Amniotic stem cell (primary cell): ENCODE data around the gene NGFR.

Source experiments
- DNase-seq: peaks from one replicate; lab custom pipeline; 2025; lab: John Stamatoyannopoulos, UW

Gene NGFR

DNA sequence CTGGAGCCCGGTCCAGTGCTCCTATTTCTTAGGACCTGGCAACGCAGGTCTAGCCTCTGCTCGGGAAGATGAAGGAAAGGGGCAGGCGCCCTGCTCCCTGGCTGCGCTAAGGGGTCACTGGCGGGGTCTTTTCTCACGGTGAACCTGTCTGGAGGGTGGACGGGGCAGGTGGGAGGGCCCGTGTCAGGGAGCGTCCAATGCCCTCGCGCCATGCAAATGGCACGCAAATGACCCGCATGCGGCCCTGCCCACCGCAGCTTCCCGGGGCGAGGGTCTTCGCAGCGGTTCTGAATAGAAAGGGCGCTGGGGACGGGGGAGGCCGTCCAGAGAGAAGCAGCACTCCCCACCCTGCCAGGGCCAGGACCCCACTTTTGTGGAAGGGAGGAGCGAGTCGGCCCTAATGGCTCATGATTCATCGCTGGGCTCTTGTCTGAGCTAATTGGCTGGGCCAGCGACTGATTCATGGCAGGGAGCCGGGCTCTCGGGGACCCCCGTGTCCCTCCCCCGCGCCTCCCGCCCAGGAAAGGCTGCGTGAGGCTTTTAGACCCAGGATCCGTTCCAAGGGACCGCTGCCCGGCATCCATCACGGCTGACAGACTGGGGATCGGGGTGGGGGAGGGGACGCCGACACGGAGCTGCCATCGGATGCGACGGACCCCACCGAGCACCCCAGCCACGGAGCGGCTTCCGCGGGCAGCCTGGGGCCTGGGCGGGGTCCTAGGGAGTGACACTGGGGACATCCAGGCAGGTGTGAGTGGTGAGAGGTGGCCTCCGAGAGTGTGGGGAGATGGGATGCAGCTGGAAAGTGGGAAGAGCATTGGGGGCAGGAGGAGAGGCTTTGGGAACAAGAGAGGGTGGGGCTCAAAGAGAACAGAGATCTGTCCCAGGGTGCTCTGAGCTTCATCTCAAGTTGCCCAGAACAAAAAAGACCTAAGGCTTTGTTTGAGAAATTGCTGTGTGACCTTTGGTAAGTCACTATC lies 25.0 kb upstream of the NGFR start:
- no peak for DNase-seq

DNA sequence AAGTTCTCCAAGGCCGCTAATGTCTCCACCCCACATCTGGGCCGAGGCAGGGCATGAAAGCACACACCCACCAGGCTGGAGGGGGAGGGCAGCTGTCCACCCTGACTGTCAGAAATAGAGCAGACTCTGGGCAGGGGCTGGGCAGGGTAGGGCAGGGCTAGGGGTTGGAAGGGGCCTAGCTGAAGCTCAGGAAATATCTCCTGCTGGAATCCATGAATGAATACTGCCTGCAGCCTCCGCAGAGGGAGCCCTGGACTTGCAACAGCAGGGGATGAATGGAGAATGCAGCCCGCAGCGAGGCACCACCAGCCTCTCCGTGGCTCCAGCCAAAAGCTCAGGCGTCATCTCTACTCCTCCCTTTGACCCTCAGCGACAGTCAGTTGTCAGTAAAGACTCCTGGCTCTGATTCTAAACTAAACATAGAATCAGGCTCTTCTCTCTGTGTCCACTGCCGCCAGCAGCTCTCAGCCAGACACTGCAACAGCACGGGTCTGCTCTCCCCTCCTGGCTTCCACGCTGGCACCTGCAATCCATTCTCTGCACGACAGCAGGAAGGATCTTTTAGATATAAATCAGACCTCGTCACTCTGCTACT lies 23.9 kb upstream of the NGFR start:
- no peak for DNase-seq

DNA sequence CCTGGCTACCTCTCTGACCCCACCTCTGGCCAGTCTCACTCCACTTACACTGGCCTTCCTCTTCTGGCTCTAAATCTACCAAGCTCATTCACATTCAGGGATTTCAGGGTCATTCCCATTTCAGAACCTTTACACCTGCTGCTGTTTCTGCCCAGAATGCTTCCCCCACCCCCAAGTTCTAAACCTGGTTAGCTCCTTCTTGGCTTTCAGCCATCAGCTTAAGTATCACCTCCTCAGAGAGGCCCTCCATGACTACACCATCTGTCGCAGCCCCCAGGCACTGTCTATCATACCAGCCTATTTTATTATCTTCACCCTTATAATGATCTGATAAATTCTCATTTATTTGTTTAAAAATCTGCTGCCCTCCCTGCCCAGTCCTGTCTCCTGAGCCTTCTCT lies 23.3 kb upstream of the NGFR start:
- no peak for DNase-seq

DNA sequence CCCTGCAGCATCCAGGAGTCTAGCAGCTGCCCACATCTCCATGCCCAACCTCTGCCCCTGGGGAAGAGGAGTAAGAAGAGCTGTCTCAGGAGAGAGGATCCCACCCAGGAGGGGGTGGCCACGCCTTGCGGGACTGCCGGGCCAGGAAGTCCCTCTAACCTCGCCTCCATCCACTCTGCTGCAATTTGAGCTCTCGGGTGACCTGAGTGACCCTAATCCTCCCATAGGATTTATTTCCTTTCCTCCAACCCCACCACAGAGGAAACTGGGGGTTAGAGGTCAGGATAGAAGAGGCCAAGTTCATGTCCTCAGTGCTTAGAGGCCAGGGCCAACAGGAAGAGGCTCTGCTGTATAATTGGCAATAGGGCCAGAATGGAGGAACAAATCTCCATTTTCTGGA lies 22.6 kb upstream of the NGFR start:
- no peak for DNase-seq

DNA sequence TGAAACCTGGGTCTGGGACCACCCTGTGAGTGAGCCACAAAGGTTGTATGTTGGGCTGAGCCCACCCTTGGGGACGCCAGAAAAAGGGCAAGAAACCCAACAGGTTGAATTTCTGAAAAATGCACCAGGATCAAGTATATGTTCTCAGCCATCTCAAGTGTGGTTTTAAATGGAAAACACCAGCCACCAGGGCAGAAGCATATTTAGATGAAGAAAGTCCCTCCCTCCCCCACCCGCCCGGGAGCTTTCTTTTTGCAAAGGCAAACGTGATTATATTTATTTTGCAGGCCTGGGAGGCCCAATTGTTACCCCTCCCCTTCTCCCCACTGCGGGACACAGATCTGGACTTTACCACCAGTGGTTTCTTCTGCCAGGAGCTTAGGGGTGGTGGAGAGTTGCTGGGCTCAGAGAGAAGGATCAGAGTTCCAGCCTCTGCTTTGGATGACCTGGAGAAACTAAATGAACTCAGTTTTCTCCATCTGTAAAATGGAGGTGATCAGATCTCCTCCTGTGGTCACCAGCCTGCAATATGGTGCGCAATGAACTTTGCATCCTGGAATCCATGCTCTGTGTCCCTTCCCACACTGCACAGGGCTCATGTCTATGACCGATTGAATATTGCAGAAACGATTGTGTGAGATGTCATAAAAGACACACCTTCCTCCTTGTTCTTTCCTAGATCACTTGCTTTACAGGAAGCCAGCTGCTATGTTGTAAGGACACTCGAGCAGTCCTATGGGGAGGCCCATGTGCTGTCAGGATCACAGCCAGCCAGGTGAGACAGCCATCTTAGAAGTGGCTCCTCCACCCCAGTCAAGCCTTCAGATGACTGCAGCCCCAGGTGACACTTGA lies 21.0 kb upstream of the NGFR start:
- no peak for DNase-seq

DNA sequence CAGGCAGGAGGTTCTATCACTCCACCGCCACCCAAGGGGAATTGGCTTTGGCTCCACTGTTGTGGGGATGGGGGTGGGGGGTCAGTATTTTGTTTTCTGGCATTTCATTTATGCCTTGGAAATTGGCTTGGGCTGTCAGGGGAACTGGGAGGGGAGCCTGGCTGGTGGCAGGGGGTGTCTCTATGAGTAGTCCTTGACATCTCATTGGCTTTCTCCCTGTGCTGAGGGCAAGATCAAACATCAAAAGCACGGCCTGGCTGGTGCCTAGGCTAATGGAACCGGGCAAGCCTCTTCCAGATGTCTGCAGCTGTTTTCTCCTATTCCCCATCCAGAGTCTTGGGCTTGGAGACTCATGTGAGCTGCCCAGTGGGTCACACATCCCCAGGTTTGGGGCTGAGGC lies 17.4 kb upstream of the NGFR start:
- DNase-seq: no peak

DNA sequence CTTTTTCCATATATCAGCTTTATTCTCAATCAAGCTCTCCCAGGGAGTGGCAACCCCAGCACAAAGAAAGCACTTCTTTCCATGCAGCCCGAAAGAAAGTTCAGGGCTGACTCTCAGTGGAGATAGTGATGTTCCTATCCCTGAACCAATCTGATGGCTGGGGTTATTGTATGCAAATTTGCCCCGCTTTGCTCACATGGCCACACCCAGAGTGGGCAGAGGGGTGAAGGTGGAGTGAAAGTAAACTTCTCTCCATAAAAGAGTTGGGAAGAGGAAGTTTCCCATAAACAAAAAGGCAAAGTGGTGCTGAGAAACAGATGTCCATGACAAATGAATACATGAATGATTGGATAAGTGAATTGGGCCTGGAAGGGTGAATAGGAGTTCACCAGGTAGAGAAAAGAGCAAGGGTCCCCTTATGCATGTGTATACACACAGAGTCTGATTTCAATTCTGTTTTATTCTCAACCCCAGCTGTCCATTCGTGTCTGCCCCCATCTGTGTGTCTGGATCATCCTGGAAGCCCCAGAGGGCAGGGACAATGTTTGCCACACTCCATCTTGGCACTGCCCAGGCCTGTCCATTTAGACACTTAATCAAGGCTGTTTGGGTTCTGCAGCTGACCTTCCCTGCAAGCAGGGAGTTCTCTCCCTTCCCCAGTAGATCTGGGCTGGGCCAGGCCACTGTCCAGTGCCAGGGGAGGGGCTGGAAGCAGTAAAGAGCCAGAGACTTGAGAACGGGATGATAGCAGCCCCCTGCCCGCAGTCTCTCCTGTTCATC lies 14.1 kb upstream of the NGFR start:
- no peak for DNase-seq

DNA sequence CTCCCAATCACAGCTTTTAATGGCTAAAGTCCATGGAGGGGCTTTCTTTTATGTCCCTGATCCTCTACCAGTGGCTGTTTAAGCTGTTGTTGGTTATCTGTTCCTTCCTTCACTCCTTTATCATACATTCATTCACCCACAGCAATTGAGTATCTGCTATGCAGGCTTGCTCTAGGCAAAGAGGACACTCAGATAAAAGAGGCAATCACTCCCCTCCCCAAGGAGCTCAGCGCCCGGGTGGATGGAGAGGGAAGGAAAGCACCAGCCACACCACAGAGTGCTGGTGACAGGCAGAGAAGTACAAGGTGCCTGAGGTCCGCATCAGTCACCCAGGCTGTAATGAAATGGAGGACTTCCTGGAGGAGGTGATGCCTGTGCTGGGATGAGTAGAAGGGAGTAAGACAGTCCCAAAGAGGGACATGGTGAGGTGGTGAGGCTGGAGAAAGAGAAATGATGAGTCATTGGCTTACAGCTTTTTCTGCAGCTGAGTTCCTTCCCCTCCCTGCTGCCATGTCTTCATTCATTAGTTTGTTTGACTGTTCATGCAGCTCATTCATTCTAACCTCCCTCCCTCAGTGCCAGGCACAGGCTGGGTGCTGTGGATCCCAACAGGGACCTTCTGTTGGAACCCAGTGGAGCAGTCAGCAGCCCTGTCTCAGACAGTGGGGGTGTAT lies 12.8 kb upstream of the NGFR start:
- DNase-seq: no peak

DNA sequence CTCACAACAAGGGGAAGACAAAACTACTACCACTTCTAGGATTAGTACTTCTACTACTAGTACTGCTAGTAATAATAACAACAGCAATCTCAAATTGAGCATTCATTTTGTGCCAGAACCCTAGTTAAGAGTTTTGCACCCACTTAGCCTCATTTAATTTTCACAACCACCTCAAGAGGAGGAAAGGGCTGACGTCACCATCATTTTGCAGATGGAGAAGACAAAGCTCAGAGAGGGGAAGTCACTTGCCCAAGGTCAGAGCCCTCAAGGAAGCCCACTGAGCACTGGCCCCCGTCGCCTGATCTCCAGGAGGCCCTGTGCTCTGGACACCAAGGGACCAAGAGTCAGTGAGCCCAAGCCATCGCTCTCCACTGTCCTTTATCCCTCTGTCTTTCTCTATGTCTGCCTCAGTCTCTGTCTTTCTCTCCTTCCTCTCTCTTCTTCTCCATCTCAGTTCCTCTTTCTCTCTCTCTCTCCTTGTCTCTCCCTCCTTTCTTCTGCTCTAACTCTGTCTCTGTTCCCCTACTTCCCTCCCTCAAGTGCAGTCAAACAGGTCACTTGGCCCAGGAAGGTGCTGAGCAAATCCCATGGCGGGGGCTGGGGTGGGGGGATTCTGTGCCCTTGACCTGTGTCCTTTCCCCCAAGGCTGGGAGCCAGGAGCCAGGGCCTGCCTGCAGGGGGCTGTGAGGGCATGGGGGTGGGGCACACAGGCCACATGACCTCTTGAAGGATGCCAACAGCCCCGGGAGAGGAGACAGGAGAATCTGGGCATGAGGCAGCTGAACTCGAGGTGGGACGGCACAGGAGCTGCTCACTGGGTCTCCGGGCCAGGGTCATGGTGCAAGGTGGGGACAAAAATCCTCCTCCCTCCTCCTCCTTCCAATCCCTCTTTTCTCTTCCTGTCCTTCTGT lies 11.2 kb upstream of the NGFR start:
- DNase-seq: no peak

DNA sequence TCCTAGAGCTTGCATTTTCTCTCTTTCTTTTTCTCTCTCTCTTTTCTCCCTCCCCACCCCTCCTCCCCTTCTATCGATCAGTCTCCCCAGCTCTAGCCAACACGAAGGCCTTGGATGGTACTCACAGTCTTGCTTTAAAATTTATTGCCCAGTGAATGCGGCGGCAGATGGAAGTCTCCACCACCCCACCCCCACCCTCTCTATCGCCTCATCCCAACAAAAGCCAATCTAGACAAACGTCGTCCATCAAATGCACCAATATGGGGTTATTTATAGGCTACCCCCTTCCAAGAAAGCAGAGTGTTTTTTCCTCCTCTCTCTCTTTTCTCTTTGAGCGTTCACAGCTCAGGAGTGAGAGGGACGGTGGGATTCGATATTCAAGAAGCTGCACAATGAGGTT lies 10.5 kb upstream of the NGFR start:
- DNase-seq: no peak

DNA sequence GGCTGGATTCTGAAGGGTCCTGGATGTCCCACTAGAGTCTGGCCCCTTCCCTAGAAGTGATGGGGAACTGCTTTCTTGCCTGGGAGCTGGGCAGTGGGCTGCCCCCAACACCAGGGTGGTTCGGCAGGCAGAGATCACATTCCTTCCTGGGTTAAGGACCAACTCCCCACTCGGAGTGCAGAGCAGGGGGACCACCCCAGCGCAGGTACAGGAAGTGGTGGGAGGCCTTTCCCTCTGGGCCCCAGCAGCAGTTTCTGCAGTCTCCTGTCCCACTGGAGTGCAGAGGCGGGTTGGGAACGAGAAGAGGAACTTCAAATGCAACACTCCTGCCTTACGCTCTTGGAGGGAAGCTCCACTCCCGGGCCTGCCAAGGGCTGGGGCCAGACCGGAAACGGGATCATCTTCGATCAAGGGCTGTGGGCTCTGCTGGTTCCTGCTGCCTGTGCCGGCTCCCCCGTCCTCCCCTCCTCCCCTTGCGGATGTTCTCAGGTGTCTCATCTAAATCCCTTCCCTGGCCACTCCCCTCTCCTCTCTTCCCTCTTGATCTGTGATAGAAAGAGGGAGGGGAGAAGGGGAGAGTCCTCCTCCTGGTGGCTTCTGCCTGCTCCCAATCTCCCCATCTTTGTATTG lies 9.0 kb upstream of the NGFR start:
- no peak for DNase-seq

DNA sequence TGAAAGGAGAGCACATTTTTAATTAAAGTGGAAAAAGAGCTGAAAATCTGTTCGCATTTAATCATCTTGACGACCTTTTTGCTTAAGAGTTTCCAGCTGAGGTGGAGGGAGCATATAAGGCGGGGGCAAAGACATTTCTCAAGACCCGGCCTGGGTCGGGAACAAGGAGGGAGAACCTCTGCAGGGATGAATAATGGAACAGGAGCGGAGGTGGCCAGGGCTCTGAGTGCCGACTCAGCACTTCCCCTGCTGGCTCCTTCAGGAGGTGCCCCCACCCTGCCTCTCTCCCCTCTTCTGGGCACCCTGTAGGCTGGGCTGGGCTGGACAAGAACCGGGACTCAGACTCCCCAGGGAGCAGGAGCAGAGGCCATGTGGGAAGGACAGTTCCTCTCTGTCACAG lies 7.9 kb upstream of the NGFR start:
- DNase-seq: no peak

DNA sequence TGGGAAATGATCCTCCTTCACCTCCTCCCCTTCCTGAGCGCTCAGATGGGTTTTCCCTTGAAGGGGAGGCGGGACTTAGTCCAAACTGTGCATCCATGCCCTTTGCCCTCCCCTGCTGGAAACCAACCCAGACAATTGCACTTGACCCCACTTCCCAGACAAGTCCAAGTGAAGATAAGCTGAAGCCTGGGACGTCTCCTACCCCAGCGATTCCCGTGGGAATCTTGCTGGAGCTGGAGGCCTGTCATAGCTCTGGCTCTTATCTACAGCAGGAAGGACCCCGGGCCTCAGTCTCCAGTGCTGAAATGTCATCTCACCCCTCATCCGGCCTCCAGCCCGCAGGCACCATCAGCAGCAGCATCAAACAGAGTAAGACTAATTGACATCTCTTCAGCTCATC lies 6.5 kb upstream of the NGFR start:
- no peak for DNase-seq

DNA sequence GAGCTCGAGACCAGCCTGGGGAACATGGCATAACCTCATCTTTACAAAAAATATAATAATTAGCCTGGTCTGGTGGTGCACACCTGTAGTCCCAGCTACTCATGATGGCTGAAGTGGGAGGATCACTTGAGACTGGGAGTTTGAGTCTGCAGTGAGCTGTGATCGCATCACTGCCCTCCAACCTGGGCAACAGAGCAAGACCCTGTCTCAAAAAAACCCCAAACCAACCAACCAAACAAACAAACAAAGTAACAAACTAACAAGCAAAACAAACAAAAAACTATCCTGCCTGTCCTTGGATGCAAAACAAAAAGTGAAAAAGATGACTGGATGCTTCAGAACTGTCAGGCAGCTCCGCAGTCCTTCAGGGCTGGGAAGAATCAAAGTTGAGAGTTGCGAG lies 5.7 kb upstream of the NGFR start:
- no peak for DNase-seq

DNA sequence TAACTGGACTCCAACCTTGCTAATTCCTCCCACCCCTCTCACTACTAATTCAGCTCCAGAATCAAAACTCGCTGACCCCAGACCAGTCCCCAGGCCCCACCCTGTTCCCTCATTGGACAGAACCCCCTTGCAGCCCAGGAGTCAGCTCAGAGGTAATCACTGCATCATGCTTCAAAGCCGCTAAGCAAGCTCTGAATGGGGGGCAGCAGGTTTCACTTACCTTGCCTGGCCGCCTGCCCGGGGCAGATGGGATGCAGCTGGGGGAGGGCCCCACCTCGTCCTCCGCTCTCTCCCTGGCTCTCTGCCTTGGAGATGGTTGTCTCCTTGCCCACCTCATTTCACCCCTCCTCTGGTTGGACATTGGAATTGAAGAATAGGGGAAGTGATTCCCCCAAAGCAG lies 4.8 kb upstream of the NGFR start:
- DNase-seq: no peak

DNA sequence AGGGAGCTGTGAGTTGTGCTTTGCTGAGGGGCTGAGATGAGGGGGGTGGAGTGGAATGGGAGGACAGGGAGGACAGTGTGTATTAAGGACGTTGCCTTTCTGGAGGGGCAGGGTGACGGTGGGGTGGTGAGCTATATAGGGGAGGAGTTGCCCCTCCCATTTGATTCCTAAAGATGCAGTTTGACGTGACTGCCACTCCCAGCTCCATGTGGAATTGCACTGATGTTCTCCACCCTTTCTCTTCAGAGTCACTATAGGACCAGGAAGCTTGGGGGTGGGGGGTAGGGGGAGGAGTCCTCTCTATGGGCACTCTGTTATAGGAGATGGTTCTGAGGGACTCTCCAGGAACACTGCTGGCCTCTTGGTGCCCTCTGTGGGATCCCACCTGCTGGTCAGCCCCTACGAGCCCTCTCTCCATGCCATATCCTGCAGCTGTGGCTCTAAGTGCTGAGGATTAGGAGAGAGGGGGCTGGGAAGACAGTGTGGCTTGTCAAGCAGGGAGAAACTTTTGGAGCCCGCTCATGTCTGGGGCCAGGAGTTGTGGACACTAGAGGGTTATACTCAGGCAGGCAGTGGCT lies 3.8 kb upstream of the NGFR start:
- no peak for DNase-seq

DNA sequence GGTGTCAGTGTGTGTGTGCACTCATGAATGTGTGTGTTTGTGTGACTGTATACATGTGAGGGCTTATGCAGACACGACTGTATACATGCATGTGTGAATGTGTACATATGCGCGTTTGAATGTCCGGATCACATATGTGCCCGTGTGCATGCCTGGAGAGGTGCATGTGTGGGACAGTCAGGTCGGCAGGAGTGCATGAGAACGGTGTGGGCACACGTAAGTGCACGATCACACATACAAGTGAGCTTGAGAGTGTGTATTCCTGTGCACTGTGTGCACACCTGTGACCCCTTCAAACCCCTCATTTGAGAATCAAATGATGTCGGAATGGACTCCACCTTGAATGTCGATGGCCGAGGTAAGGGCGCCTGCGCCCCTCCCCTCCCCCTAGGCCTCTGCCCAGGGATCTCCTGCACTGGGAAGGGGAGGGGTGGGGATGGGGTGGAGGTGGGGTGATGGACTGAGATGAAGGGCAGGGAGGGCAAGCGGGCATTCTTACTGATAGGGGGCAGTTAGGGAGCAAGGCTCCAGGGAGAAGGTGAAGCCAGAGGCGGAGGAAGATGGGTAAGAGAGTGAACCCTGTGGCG lies 601 bp upstream of the NGFR start:
- no peak for DNase-seq

DNA sequence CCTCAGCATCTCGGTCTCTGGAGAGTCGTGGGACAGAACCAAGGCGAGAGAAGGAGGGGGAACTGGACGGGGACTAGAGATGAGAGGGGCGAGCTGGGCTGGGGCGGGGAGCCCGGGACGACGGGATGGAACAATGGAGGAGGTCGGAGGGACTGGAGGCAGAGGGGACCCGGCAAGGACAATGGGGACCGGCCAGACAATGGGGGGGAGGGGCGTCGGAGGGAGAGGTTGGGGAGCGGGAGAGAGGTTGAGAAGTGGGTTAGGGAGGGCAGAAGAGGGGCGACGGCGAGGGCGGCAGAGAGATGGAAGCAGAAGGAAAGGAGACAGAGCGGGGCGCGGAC lies 719 bp downstream of the NGFR start:
- no peak for DNase-seq

DNA sequence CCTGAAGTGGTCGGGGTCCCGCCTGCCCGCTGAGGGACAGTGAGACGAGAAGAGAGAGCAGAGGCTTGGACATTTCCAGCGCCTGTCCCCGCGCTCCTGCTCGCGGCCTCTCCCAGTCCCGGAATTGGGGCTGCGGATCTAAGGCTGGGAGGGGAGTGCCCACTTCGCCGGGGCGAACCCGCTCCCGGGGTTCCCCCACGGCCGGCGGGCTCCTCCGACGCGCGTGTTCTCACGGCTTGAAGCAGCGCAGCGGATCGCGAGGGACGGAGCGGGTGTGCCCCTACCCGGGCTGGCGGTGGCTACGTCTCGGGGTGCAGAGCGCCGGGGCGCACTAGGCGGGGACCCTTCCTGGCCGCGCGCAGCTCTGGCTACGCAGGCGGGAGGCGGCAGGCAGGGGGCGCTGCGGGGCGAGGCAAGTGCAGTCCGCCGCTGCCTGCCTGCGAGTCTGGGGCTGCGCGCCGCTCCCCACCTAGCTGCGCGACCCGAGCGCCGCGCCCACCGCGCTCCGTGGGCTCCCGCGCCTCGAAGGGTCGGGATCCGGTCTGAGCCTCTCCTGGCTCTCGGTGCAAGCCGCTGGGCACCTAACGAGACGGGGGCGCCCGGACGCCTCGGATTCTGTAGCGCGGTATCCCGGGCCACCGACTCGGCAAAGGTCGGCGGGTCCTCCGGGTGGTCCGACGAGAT lies 1.2 kb downstream of the NGFR start:
- DNase-seq: peak; percentile 22
